Osteocyte (in vitro differentiated cells): ENCODE results near the gene CDCA8. TPM values are rescaled to one million over a fixed set of nuclear protein-coding genes. Genes with fewer than 3 reads are reported as not detected.

Experiments
- DNase-seq: peaks from one replicate; pipeline ENCODE4 v3.0.0; 2021; ENCODE audit warnings: mixed read lengths; ENCODE audit not compliant: unreplicated experiment; ENCODE audit errors: extremely low spot score
- H3K27ac Mint-ChIP-seq: one replicate; pipeline ENCODE4 v1.8.0; 2021; ENCODE audit warnings: mild to moderate bottlenecking, mixed read lengths; ENCODE audit not compliant: unreplicated experiment
- H3K27me3 Mint-ChIP-seq: one replicate; pipeline ENCODE4 v1.8.0; 2021; ENCODE audit warnings: mixed read lengths; ENCODE audit not compliant: unreplicated experiment
- H3K36me3 Mint-ChIP-seq: one replicate; pipeline ENCODE4 v1.8.0; 2021; ENCODE audit warnings: mixed read lengths; ENCODE audit not compliant: unreplicated experiment
- H3K4me1 Mint-ChIP-seq: one replicate; pipeline ENCODE4 v1.8.0; 2021; ENCODE audit warnings: mixed read lengths; ENCODE audit not compliant: unreplicated experiment
- H3K4me3 Mint-ChIP-seq: one replicate; pipeline ENCODE4 v1.8.0; 2021; ENCODE audit warnings: mild to moderate bottlenecking, moderate library complexity, mixed read lengths; ENCODE audit not compliant: unreplicated experiment
- H3K9me3 Mint-ChIP-seq: one replicate; pipeline ENCODE4 v1.8.0; 2021; ENCODE audit warnings: mixed read lengths; ENCODE audit not compliant: unreplicated experiment
- total RNA-seq: library from RNA; stranded (reverse); gene quantifications from 2 replicates; pipeline ENCODE4 v1.2.1, GENCODE V29; 2021
- TF ChIP-seq, protein P1 (sequence below): fragments of 200-600 bp; sonication (generic); IDR thresholded peaks from 2 replicates; pipeline ENCODE4 v1.5.0; 2021; ENCODE audit warnings: antibody characterized with exemption, mild to moderate bottlenecking, moderate library complexity

CDCA8 gene
- total RNA-seq, 1 donor from 2014 or later, result 7.6 TPM

DNA sequence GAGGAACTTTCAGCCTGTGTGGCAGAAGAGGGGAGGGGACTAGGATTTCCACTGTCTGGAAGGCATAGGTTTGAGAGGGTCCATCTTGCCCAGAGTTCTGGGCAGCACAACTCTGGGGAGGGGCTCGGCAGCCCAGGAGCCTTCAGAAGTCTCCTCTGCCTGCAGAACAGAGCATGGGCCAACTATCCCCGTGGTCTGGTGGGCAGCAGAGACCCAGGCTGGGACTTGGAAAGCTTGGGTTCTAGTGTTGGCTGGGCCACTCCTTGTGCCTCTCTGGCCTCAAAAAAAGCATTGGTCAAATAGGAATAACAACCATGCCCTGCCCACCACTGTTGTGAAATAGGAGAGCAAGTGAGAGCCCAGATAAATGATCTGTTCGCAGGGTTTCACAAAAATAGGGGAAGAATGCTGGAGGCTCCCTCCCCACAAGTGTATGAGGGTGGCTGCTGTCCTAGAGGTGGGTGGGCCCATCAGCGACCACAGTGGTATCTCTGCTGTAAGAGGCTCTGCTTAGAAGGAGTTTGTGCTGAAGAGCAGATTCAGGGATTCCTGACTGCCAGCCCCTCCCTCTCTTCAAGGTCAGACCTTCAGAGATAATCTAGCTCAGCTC is 63.7 kb downstream of the CDCA8 start:
- peak; percentile 48 for DNase-seq
- peaks cover 36% of the 10 kb centered on the region for H3K27me3 Mint-ChIP-seq
- H3K4me1 Mint-ChIP-seq, result peaks cover 4% of the 10 kb centered on the region
- H3K4me3 Mint-ChIP-seq, result no peak overlapping the region
- no peaks in the 10 kb centered on the region for H3K36me3 Mint-ChIP-seq
- no peak overlapping the region for H3K27ac Mint-ChIP-seq
- TF ChIP-seq, protein P1, sequence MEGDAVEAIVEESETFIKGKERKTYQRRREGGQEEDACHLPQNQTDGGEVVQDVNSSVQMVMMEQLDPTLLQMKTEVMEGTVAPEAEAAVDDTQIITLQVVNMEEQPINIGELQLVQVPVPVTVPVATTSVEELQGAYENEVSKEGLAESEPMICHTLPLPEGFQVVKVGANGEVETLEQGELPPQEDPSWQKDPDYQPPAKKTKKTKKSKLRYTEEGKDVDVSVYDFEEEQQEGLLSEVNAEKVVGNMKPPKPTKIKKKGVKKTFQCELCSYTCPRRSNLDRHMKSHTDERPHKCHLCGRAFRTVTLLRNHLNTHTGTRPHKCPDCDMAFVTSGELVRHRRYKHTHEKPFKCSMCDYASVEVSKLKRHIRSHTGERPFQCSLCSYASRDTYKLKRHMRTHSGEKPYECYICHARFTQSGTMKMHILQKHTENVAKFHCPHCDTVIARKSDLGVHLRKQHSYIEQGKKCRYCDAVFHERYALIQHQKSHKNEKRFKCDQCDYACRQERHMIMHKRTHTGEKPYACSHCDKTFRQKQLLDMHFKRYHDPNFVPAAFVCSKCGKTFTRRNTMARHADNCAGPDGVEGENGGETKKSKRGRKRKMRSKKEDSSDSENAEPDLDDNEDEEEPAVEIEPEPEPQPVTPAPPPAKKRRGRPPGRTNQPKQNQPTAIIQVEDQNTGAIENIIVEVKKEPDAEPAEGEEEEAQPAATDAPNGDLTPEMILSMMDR, result no peak
- no peaks in the 10 kb centered on the region for H3K9me3 Mint-ChIP-seq

Other genes starting within 250 kb of the CDCA8 start
- 7.0 and 11.3 TPM in 2 replicates for gene ZC3H12A, start 217.9 kb upstream of the CDCA8 start, total RNA-seq
- 62.3 and 62.9 TPM in 2 replicates for gene MEAF6, start 177.8 kb upstream of the CDCA8 start, total RNA-seq
- 16.1 and 22.4 TPM in 2 replicates for gene SNIP1, start 138.2 kb upstream of the CDCA8 start, total RNA-seq
- 9.4 and 10.5 TPM in 2 replicates for gene DNALI1, start 135.6 kb upstream of the CDCA8 start, total RNA-seq
- 49.2 and 52.3 TPM in 2 replicates for gene GNL2, start 96.6 kb upstream of the CDCA8 start, total RNA-seq
- gene RSPO1, start 57.6 kb upstream of the CDCA8 start, total RNA-seq, result not detected in 2 replicates
- gene EPHA10, start 72.6 kb downstream of the CDCA8 start, total RNA-seq, result not detected in 2 replicates
- gene MANEAL, start 101.3 kb downstream of the CDCA8 start, total RNA-seq, result 5.2 TPM in 2 replicates
- gene C1orf122, start 115.3 kb downstream of the CDCA8 start, total RNA-seq, result 55.0 and 57.0 TPM in 2 replicates
- gene YRDC, start 115.7 kb downstream of the CDCA8 start, total RNA-seq, result 12.7 and 14.3 TPM in 2 replicates
- gene MTF1, start 167.1 kb downstream of the CDCA8 start, total RNA-seq, result 14.3 and 16.9 TPM in 2 replicates